Gastrocnemius medialis (tissue), 4 donors: Measurements from ENCODE around the gene ATIC. TPM values are rescaled to one million over a fixed set of nuclear protein-coding genes. Genes with fewer than 3 reads are reported as not detected.
"Not testable (repeated sequence)": the region's sequence is repeated elsewhere in the genome, so short reads cannot be mapped to it uniquely, and the experiment has no call there.

ENCODE experiments used
- ATAC-seq, 2 donors: fragments of 150-250 bp; one replicate each; pipeline ENCODE4 v1.9.1; 2016
- DNase-seq, 2 donors: peaks; one replicate each; pipeline ENCODE4 v3.0.0-alpha.2; 2019
- H3K27ac ChIP-seq, 4 donors: fragments of 200-600 bp; sonication (generic); 1 replicate in 1 of 4; 2 replicates in 3 of 4; pipeline ENCODE4 v1.5.1; 2016 to 2018; ENCODE audit warnings: mild to moderate bottlenecking in 2 of 4, moderate library complexity in 1 of 4
- H3K27me3 ChIP-seq, 3 donors: fragments of 200-600 bp; sonication (generic) in 2 of 3; 1 replicate in 1 of 3; 2 replicates in 2 of 3; pipeline versions ENCODE4 v1.5.1 to v1.6.0; 2016 to 2019; ENCODE audit warnings: mild to moderate bottlenecking in 1 of 3, moderate library complexity in 1 of 3
- H3K36me3 ChIP-seq, 2 donors: fragments of 200-600 bp; sonication (generic) in 1 of 2; one replicate each; pipeline ENCODE4 v1.5.1; 2017 to 2018
- H3K4me1 ChIP-seq, 2 donors: fragments of 200-600 bp; sonication (generic) in 1 of 2; one replicate each; pipeline ENCODE4 v1.5.1; 2016 to 2017; ENCODE audit warnings: mild to moderate bottlenecking in 2 of 2
- H3K4me3 ChIP-seq, 4 donors: fragments of 200-600 bp; sonication (generic) in 3 of 4; 1 replicate in 1 of 4; 2 replicates in 3 of 4; pipeline ENCODE4 v1.5.1; 2016 to 2019; ENCODE audit warnings: mild to moderate bottlenecking in 2 of 4
- H3K9me3 ChIP-seq, 3 donors: fragments of 200-600 bp; sonication (generic) in 2 of 3; 1 replicate in 1 of 3; 2 replicates in 2 of 3; pipeline ENCODE4 v1.5.1; 2016 to 2019
- CTCF ChIP-seq, 5 experiments: fragments of 450-650 bp in 3 of 5; fragments of 200-600 bp in 2 of 5; sonication (generic) in 2 of 5; IDR thresholded peaks in 4 of 5; conservative IDR thresholded peaks in 1 of 5; 1 replicate in 4 of 5; 2 replicates in 1 of 5; pipeline ENCODE4 v1.5.1; 2016 to 2019; ENCODE audit warnings: antibody characterized with exemption in 5 of 5, mild to moderate bottlenecking in 3 of 5, moderate library complexity in 3 of 5
- POLR2A ChIP-seq, 2 donors: fragments of 450-650 bp; IDR thresholded peaks; one replicate each; pipeline ENCODE4 v1.6.1; 2017; ENCODE audit warnings: antibody characterized with exemption in 2 of 2, mild to moderate bottlenecking in 2 of 2, moderate library complexity in 2 of 2
- in situ Hi-C, 4 donors: fragments of 200-750 bp; cut with MboI; loops; one replicate each; pipeline versions ENCODE4 v1.15.0 to v1.8.0; 2017; ENCODE audit warnings: low sequenced_read_pairs in 4 of 4
- intact Hi-C: fragments of 100-400 bp; cut with DNase I; formaldehyde crosslinking; loops from one replicate; pipeline ENCODE4 v1.15.1; 2023; ENCODE audit warnings: low total_unique reads
- total RNA-seq, 4 donors: library from RNA; depleted of rRNA; stranded (reverse); fragments of >200 nt; gene quantifications; one replicate each; pipeline versions ENCODE4 v1.1.0 to v1.2.3, GENCODE V29; 2016

The ATIC gene
- total RNA-seq, 4 donors from 2014 or later: 16.9 to 46.9 (median 41.8) TPM

GRCh38 chr2:215357660-215358059 is 45.8 kb downstream of the ATIC start:
- intact Hi-C loops: no loop called here
- DNase-seq (no peak), ATAC-seq (no peak)
- peaks cover 0 to 5% of the 10 kb centered on the region in 2 donors for H3K4me1 ChIP-seq
- TF ChIP-seq CTCF (IDR thresholded peaks at IDR 0.05 in 4 of 5, conservative IDR thresholded peaks at IDR 0.05 in 1 of 5) (no peak), POLR2A (IDR thresholded peaks at IDR 0.05) (no peak)
- in situ Hi-C loops: no loop called here
- peaks cover 0 to 8% of the 10 kb centered on the region in 2 donors for H3K36me3 ChIP-seq
- H3K4me3 ChIP-seq: no peak overlapping the region
- no peak overlapping the region for H3K27ac ChIP-seq
- H3K27me3 ChIP-seq: no peaks in the 10 kb centered on the region
- no peaks in the 10 kb centered on the region for H3K9me3 ChIP-seq

- peaks cover 0 to 16% of the 10 kb centered on the region in 2 donors for H3K36me3 ChIP-seq
- intact Hi-C loops: no loop called here
- H3K27me3 ChIP-seq: no peaks in the 10 kb centered on the region
- H3K4me1 ChIP-seq: peaks cover 0 to 5% of the 10 kb centered on the region in 2 donors
- DNase-seq: no peak
- in situ Hi-C loops: no loop called here
- TF ChIP-seq CTCF (IDR thresholded peaks at IDR 0.05 in 4 of 5, conservative IDR thresholded peaks at IDR 0.05 in 1 of 5): no peak
- no peak overlapping the region for H3K27ac ChIP-seq
- no peak for ATAC-seq
- H3K9me3 ChIP-seq: no peaks in the 10 kb centered on the region
- H3K4me3 ChIP-seq: no peak overlapping the region
Observed at GRCh38 chr2:215358312-215358845, 46.5 kb downstream of the ATIC start.

GRCh38 chr2:215358891-215359575 is 47.2 kb downstream of the ATIC start:
- in situ Hi-C loops (no loop called here), intact Hi-C loops (no loop called here)
- Histone ChIP-seq H3K27ac (no peak overlapping the region), H3K4me3 (no peak overlapping the region), H3K4me1 (peaks cover 0 to 5% of the 10 kb centered on the region in 2 donors), H3K27me3 (no peaks in the 10 kb centered on the region), H3K9me3 (no peaks in the 10 kb centered on the region), H3K36me3 (peaks cover 0 to 16% of the 10 kb centered on the region in 2 donors)
- no peak for DNase-seq
- ATAC-seq: no peak
- TF ChIP-seq POLR2A (IDR thresholded peaks at IDR 0.05): no peak
- no peak for TF ChIP-seq CTCF (IDR thresholded peaks at IDR 0.05 in 4 of 5, conservative IDR thresholded peaks at IDR 0.05 in 1 of 5)

- peaks cover 0 to 21% of the 10 kb centered on the region in 2 donors for H3K36me3 ChIP-seq
- H3K27ac ChIP-seq: no peak overlapping the region
- H3K27me3 ChIP-seq: no peaks in the 10 kb centered on the region
- no peak for ATAC-seq
- TF ChIP-seq CTCF (IDR thresholded peaks at IDR 0.05 in 4 of 5, conservative IDR thresholded peaks at IDR 0.05 in 1 of 5) (no peak), POLR2A (IDR thresholded peaks at IDR 0.05) (no peak)
- in situ Hi-C loops (no loop called here), intact Hi-C loops (no loop called here)
- H3K9me3 ChIP-seq: no peaks in the 10 kb centered on the region
- H3K4me3 ChIP-seq: no peak overlapping the region
- DNase-seq: no peak
- peaks cover 0 to 3% of the 10 kb centered on the region in 2 donors for H3K4me1 ChIP-seq
Observed at GRCh38 chr2:215359576-215359922, 47.7 kb downstream of the ATIC start.

- in situ Hi-C loops, H3K9me3 ChIP-seq, H3K27me3 ChIP-seq, ATAC-seq, H3K27ac ChIP-seq, DNase-seq, H3K4me1 ChIP-seq, H3K4me3 ChIP-seq, intact Hi-C loops: not testable (repeated sequence)
- H3K36me3 ChIP-seq: peaks cover 0 to 25% of the 10 kb centered on the region in 2 donors
Observed at GRCh38 chr2:215360059-215360458, 48.2 kb downstream of the ATIC start.
